ENCODE results near the gene TP63.

TP63 gene

GRCh38 chr3:189735913-189736312 is 104.7 kb downstream of the TP63 start:
- TF ChIP-seq POLR2AphosphoS5 (IDR thresholded peaks at IDR 0.05; ENCODE audit: low read depth): no peak
- TF ChIP-seq, protein P1, sequence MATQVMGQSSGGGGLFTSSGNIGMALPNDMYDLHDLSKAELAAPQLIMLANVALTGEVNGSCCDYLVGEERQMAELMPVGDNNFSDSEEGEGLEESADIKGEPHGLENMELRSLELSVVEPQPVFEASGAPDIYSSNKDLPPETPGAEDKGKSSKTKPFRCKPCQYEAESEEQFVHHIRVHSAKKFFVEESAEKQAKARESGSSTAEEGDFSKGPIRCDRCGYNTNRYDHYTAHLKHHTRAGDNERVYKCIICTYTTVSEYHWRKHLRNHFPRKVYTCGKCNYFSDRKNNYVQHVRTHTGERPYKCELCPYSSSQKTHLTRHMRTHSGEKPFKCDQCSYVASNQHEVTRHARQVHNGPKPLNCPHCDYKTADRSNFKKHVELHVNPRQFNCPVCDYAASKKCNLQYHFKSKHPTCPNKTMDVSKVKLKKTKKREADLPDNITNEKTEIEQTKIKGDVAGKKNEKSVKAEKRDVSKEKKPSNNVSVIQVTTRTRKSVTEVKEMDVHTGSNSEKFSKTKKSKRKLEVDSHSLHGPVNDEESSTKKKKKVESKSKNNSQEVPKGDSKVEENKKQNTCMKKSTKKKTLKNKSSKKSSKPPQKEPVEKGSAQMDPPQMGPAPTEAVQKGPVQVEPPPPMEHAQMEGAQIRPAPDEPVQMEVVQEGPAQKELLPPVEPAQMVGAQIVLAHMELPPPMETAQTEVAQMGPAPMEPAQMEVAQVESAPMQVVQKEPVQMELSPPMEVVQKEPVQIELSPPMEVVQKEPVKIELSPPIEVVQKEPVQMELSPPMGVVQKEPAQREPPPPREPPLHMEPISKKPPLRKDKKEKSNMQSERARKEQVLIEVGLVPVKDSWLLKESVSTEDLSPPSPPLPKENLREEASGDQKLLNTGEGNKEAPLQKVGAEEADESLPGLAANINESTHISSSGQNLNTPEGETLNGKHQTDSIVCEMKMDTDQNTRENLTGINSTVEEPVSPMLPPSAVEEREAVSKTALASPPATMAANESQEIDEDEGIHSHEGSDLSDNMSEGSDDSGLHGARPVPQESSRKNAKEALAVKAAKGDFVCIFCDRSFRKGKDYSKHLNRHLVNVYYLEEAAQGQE (IDR thresholded peaks at IDR 0.05; ENCODE audit: insufficient replicate concordance, low read depth): no peak
- no peak for TF ChIP-seq GABPA (IDR thresholded peaks at IDR 0.05; ENCODE audit: low read depth)
- no peak for TF ChIP-seq CTCF (IDR thresholded peaks at IDR 0.05; ENCODE audit: insufficient read depth, low read length)
- no peak for TF ChIP-seq SPI1 (IDR thresholded peaks at IDR 0.05; ENCODE audit: borderline replicate concordance, low read depth)
- DNase-seq (ENCODE audit: low read depth in 1 of 2, low spot score in 1 of 2): no peak
- no peak overlapping the region for H3K27ac ChIP-seq (replicated peaks)
- H3K27me3 ChIP-seq (ENCODE audit: insufficient read depth, poor library complexity, severe bottlenecking): no peaks in the 10 kb centered on the region
- no peak overlapping the region for H3K4me3 ChIP-seq (replicated peaks; ENCODE audit: insufficient read depth, low read length)

DNA sequence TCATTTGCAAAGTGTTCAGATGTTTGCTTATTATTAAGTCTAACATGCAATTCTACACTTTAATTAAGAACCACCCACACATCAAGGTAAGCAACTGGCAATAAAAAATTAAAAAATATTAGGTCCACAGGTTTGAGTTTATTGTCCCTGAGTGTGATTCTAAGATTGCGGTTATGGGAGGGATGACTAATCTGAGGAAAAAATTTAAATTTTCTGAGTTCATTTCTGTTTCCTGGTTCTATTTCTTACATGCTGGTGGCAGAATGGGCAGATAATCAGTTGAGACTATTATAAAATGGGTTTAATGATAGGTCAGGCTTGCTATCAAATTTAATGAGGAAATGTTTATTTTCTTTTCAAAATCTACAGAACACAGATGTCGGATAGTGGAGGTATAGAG is 105.9 kb downstream of the TP63 start:
- Histone ChIP-seq H3K27me3 (ENCODE audit: insufficient read depth, poor library complexity, severe bottlenecking) (no peaks in the 10 kb centered on the region), H3K4me3 (replicated peaks; ENCODE audit: insufficient read depth, low read length) (no peak overlapping the region), H3K27ac (replicated peaks) (no peak overlapping the region)
- TF ChIP-seq, protein P1 (IDR thresholded peaks at IDR 0.05; ENCODE audit: insufficient replicate concordance, low read depth): no peak
- TF ChIP-seq CTCF (IDR thresholded peaks at IDR 0.05; ENCODE audit: insufficient read depth, low read length) (no peak), GABPA (IDR thresholded peaks at IDR 0.05; ENCODE audit: low read depth) (no peak), POLR2AphosphoS5 (IDR thresholded peaks at IDR 0.05; ENCODE audit: low read depth) (no peak), SPI1 (IDR thresholded peaks at IDR 0.05; ENCODE audit: borderline replicate concordance, low read depth) (no peak)
- DNase-seq (ENCODE audit: low read depth in 1 of 2, low spot score in 1 of 2): no peak

DNA sequence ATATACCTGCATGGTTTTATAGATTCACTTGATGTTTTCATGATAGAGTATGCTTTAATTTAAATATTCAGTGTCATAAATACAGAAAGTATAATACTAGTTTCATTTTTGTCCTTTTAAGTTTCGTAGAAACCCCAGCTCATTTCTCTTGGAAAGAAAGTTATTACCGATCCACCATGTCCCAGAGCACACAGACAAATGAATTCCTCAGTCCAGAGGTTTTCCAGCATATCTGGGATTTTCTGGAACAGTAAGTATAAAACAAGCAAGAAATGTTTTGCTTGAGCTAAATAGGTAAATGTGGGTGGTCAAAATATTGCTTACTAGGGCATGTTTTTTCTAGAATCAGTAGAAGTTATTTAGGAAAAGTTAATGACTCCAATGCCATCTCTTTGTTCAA is 106.4 kb downstream of the TP63 start:
- H3K27ac ChIP-seq (replicated peaks): no peak overlapping the region
- no peak for DNase-seq (ENCODE audit: low read depth in 1 of 2, low spot score in 1 of 2)
- no peak overlapping the region for H3K4me3 ChIP-seq (replicated peaks; ENCODE audit: insufficient read depth, low read length)
- H3K27me3 ChIP-seq (ENCODE audit: insufficient read depth, poor library complexity, severe bottlenecking): no peaks in the 10 kb centered on the region
- TF ChIP-seq, protein P1 (IDR thresholded peaks at IDR 0.05; ENCODE audit: insufficient replicate concordance, low read depth): no peak
- TF ChIP-seq SPI1 (IDR thresholded peaks at IDR 0.05; ENCODE audit: borderline replicate concordance, low read depth) (no peak), GABPA (IDR thresholded peaks at IDR 0.05; ENCODE audit: low read depth) (no peak), CTCF (IDR thresholded peaks at IDR 0.05; ENCODE audit: insufficient read depth, low read length) (no peak), POLR2AphosphoS5 (IDR thresholded peaks at IDR 0.05; ENCODE audit: low read depth) (no peak)
